GM21529 (cell line): ENCODE results near the gene B4GALNT3.

Experiments
- ATAC-seq: cut with Tn5 transposase; IDR thresholded peaks from one replicate; pipeline ENCODE4 v1.9.1; 2021; ENCODE audit not compliant: unreplicated experiment

Gene B4GALNT3

GRCh38 chr12:588024-588322, 128.2 kb downstream of the B4GALNT3 start:
- no peak for ATAC-seq

GRCh38 chr12:588646-589045, 128.9 kb downstream of the B4GALNT3 start:
- ATAC-seq: no peak

GRCh38 chr12:590206-590750, 130.5 kb downstream of the B4GALNT3 start:
- ATAC-seq: no peak

GRCh38 chr12:591167-592023, 131.7 kb downstream of the B4GALNT3 start:
- no peak for ATAC-seq

GRCh38 chr12:592024-592505, 132.3 kb downstream of the B4GALNT3 start:
- ATAC-seq: no peak

GRCh38 chr12:593396-594270, 133.9 kb downstream of the B4GALNT3 start:
- ATAC-seq: no peak

- no peak for ATAC-seq
Measured at GRCh38 chr12:597926-598568, 138.3 kb downstream of the B4GALNT3 start.

- ATAC-seq: no peak
Measured at GRCh38 chr12:599756-600155, 140.0 kb downstream of the B4GALNT3 start.

- no peak for ATAC-seq
Measured at GRCh38 chr12:601976-602699, 142.4 kb downstream of the B4GALNT3 start.

GRCh38 chr12:602700-603068, 142.9 kb downstream of the B4GALNT3 start:
- ATAC-seq: no peak

GRCh38 chr12:604956-605355, 145.2 kb downstream of the B4GALNT3 start:
- no peak for ATAC-seq

GRCh38 chr12:607541-608001, 147.8 kb downstream of the B4GALNT3 start:
- ATAC-seq: no peak

GRCh38 chr12:608413-608812, 148.7 kb downstream of the B4GALNT3 start:
- no peak for ATAC-seq

- no peak for ATAC-seq
Measured at GRCh38 chr12:608921-609320, 149.2 kb downstream of the B4GALNT3 start.

- ATAC-seq: no peak
Measured at GRCh38 chr12:611721-612120, 152.0 kb downstream of the B4GALNT3 start.

- no peak for ATAC-seq
Measured at GRCh38 chr12:612293-612692, 152.6 kb downstream of the B4GALNT3 start.

- no peak for ATAC-seq
Measured at GRCh38 chr12:612886-613285, 153.1 kb downstream of the B4GALNT3 start.
